Adrenal gland (tissue), 12 donors: ENCODE results near the gene APCDD1. TPM values are rescaled to one million over a fixed set of nuclear protein-coding genes. Genes with fewer than 3 reads are reported as not detected.
"Not testable (repeated sequence)": the region's sequence is repeated elsewhere in the genome, so short reads cannot be mapped to it uniquely, and the experiment has no call there.

ENCODE experiments used
- DNase-seq, 7 donors: peaks; one replicate each; pipeline ENCODE4 v3.0.0-alpha.2; 2019 to 2020
- H3K27ac ChIP-seq, 5 donors: fragments of 200-600 bp; sonication (generic) in 4 of 5; 1 replicate in 3 of 5; 2 replicates in 2 of 5; pipeline versions ENCODE4 v1.5.1 to v1.8.0; 2016 to 2020; ENCODE audit warnings: mild to moderate bottlenecking in 1 of 5
- H3K27me3 ChIP-seq: fragments of 200-600 bp; 2 replicates; pipeline ENCODE4 v1.8.0; 2021
- H3K36me3 ChIP-seq, 2 donors: fragments of 200-600 bp; replicated peaks in 1 of 2; 1 replicate in 1 of 2; 2 replicates in 1 of 2; pipeline versions ENCODE4 v1.5.1 to v1.8.0; 2018 to 2022
- H3K4me1 ChIP-seq, 2 donors: fragments of 200-600 bp; replicated peaks in 1 of 2; 1 replicate in 1 of 2; 2 replicates in 1 of 2; pipeline versions ENCODE4 v1.5.1 to v1.8.0; 2018 to 2021
- H3K4me3 ChIP-seq, 4 donors: fragments of 200-600 bp; sonication (generic) in 3 of 4; one replicate each; pipeline ENCODE4 v1.5.1; 2016 to 2018
- H3K9me3 ChIP-seq, 3 donors: fragments of 200-600 bp; sonication (generic) in 1 of 3; replicated peaks in 1 of 3; 1 replicate in 2 of 3; 2 replicates in 1 of 3; pipeline versions ENCODE4 v1.5.1 to v1.8.0; 2016 to 2021
- POLR2A ChIP-seq, 2 donors: fragments of 450-650 bp; IDR thresholded peaks; one replicate each; pipeline ENCODE4 v1.6.1; 2017; ENCODE audit warnings: antibody characterized with exemption in 2 of 2, mild to moderate bottlenecking in 2 of 2, moderate library complexity in 1 of 2
- WGBS, 4 donors: extraction: QIAGEN DNeasy Blood & Tissue Kit in 2 of 4; methylation state at CpG; one replicate each; pipeline versions ENCODE4 v1.1.5 to v1.1.7; 2013 to 2017; 5-methylcytosine and 5-hydroxymethylcytosine counted together
- intact Hi-C, 2 donors: fragments of 100-400 bp; cut with DNase I; formaldehyde crosslinking; loops; one replicate each; pipeline versions ENCODE4 v1.14.1 to v1.15.0; 2022 to 2023
- polyA plus RNA-seq, 3 donors: library from polyadenylated mRNA; stranded (reverse); fragments of 200-250 nt in 2 of 3; fragments of 350-450 nt in 1 of 3; fragmentation: Illumina TruSeq in 1 of 3; extraction: RNeasy Lipid Tissue Mini Kit (QIAGEN cat#74804) in 1 of 3; gene quantifications; one replicate each; pipeline ENCODE4 v1.2.3, GENCODE V29; 2013 to 2014
- total RNA-seq, 9 donors: library from RNA; depleted of rRNA in 4 of 9; stranded (reverse); fragments of >200 nt in 4 of 9; fragments of 120-200 nt in 1 of 9; fragmentation: NEBNext Ultra II Directional in 1 of 9; extraction: Animal tissue kit (Norgen Biotek cat#: 25700) in 1 of 9; gene quantifications; one replicate each; pipeline versions ENCODE4 v1.1.0 to v1.2.4, GENCODE V29; 2013 to 2023
- TF ChIP-seq, protein P1 (sequence below), 6 experiments: fragments of 450-650 bp in 4 of 6; fragments of 200-600 bp in 2 of 6; sonication (generic) in 1 of 6; IDR thresholded peaks; 1 replicate in 5 of 6; 2 replicates in 1 of 6; pipeline versions ENCODE4 v1.5.1 to v1.8.0; 2016 to 2021; ENCODE audit warnings: antibody characterized with exemption in 6 of 6, mild to moderate bottlenecking in 2 of 6, moderate library complexity in 1 of 6
- donor health status: healthy with polysubstance abuse.
- donor health status: Bipolar disorder and iron deficiency.
- donor health status: DM: yes; HTN: yes; CAD: no.
- donor health status: DM: no; HTN: no; CAD: no.
- donor health status: DM: no; HTN: no; CAD: no.
- donor health status: DM: yes; HTN: yes; CAD: no.

APCDD1 gene
- total and polyA plus RNA-seq, 12 donors = 7.1 to 62.2 (median 21.9) TPM

- Histone ChIP-seq H3K4me3 (no peak overlapping the region), H3K36me3 (no peaks in the 10 kb centered on the region), H3K9me3 (peaks cover 0 to 7% (median 0%) of the 10 kb centered on the region in 3 donors), H3K27ac (no peak overlapping the region), H3K27me3 (no peaks in the 10 kb centered on the region), H3K4me1 (no peaks in the 10 kb centered on the region)
- 76 to 83% (median 80%) methylated on average over 6 of the region's 6 CpGs for WGBS, 4 donors
- DNase-seq = no peak
- TF ChIP-seq, protein P1, sequence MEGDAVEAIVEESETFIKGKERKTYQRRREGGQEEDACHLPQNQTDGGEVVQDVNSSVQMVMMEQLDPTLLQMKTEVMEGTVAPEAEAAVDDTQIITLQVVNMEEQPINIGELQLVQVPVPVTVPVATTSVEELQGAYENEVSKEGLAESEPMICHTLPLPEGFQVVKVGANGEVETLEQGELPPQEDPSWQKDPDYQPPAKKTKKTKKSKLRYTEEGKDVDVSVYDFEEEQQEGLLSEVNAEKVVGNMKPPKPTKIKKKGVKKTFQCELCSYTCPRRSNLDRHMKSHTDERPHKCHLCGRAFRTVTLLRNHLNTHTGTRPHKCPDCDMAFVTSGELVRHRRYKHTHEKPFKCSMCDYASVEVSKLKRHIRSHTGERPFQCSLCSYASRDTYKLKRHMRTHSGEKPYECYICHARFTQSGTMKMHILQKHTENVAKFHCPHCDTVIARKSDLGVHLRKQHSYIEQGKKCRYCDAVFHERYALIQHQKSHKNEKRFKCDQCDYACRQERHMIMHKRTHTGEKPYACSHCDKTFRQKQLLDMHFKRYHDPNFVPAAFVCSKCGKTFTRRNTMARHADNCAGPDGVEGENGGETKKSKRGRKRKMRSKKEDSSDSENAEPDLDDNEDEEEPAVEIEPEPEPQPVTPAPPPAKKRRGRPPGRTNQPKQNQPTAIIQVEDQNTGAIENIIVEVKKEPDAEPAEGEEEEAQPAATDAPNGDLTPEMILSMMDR (IDR thresholded peaks at IDR 0.05) = no peak
- TF ChIP-seq POLR2A (IDR thresholded peaks at IDR 0.05) = no peak
- intact Hi-C loops = no loop called here
Observed at GRCh38 chr18:10499230-10499629, 44.8 kb downstream of the APCDD1 start.

DNA sequence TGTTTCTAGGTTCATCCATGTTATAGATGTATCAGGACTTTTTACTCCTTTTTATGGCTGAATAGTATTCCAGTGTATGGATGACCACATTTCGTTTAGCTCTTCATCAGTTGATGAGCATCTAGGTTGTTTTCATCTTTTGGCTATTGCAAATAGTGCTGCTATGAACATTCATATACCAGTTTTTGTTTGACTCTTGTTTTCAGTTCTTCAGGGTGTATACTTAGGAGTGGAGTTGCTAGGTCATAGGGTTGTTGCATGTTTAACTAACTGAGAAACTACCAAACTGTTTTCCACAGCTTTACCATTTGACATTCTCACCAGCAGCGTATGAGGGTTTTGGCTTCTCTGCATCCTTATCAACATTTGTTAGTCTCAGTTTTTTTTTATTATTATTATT, 45.6 kb downstream of the APCDD1 start:
- H3K27ac ChIP-seq = no peak overlapping the region
- intact Hi-C loops = no loop called here
- H3K27me3 ChIP-seq = no peaks in the 10 kb centered on the region
- H3K9me3 ChIP-seq = peaks cover 0 to 9% (median 0%) of the 10 kb centered on the region in 3 donors
- H3K4me3 ChIP-seq = no peak overlapping the region
- H3K36me3 ChIP-seq = no peaks in the 10 kb centered on the region
- H3K4me1 ChIP-seq = no peaks in the 10 kb centered on the region
- DNase-seq = no peak
- WGBS, 4 donors = 40 to 89% (median 61%) methylated on average over 2 of the region's 2 CpGs
- TF ChIP-seq POLR2A (IDR thresholded peaks at IDR 0.05) = no peak
- TF ChIP-seq, protein P1 (IDR thresholded peaks at IDR 0.05) = no peak

GRCh38 chr18:10504723-10505122, 50.3 kb downstream of the APCDD1 start:
- 80 to 95% (median 85%) methylated on average over 1 of the region's 1 CpG for WGBS, 4 donors
- Histone ChIP-seq H3K36me3 (no peaks in the 10 kb centered on the region), H3K27me3 (no peaks in the 10 kb centered on the region), H3K4me3 (no peak overlapping the region), H3K27ac (no peak overlapping the region), H3K9me3 (peaks cover 0 to 9% (median 9%) of the 10 kb centered on the region in 3 donors), H3K4me1 (no peaks in the 10 kb centered on the region)
- no peak for DNase-seq
- intact Hi-C loops = no loop called here
- TF ChIP-seq POLR2A (IDR thresholded peaks at IDR 0.05) = no peak
- TF ChIP-seq, protein P1 (IDR thresholded peaks at IDR 0.05) = no peak

- H3K27me3 ChIP-seq, H3K36me3 ChIP-seq, H3K27ac ChIP-seq, H3K9me3 ChIP-seq, H3K4me3 ChIP-seq, DNase-seq, H3K4me1 ChIP-seq, intact Hi-C loops: not testable (repeated sequence)
- 81 to 94% (median 86%) methylated on average over 13 to 19 of the region's 19 CpGs for WGBS, 4 donors
Observed at GRCh38 chr18:10505892-10506291, 51.5 kb downstream of the APCDD1 start.

GRCh38 chr18:10508591-10508990, 54.2 kb downstream of the APCDD1 start:
- intact Hi-C loops = no loop called here
- Histone ChIP-seq H3K9me3 (peaks cover 0 to 9% (median 8%) of the 10 kb centered on the region in 3 donors), H3K4me1 (no peaks in the 10 kb centered on the region), H3K4me3 (no peak overlapping the region), H3K27ac (no peak overlapping the region), H3K36me3 (no peaks in the 10 kb centered on the region), H3K27me3 (no peaks in the 10 kb centered on the region)
- DNase-seq = no peak
- TF ChIP-seq, protein P1 (IDR thresholded peaks at IDR 0.05) = no peak
- TF ChIP-seq POLR2A (IDR thresholded peaks at IDR 0.05) = no peak
